ENCODE measurements around the gene RAB2B.

The RAB2B gene

DNA sequence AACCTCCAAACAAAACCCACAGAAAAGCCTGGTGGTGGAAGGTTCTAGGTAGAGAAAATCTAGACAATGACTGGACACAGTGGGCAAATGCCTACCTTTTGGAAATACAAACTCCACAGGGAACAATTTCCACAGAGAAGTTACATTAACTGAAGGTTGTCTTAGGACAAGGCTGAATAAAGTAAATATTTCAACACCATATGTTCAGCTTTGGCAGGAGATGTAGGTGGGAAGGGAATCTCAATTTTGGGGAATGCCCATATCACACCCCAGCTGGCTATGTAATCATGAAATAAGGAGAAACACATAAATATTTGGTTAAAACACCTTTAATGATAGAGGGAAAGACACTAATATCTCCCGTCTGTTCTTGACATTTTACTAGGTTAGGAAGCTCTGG, 44.0 kb upstream of the RAB2B start:
- TF ChIP-seq, protein P1, sequence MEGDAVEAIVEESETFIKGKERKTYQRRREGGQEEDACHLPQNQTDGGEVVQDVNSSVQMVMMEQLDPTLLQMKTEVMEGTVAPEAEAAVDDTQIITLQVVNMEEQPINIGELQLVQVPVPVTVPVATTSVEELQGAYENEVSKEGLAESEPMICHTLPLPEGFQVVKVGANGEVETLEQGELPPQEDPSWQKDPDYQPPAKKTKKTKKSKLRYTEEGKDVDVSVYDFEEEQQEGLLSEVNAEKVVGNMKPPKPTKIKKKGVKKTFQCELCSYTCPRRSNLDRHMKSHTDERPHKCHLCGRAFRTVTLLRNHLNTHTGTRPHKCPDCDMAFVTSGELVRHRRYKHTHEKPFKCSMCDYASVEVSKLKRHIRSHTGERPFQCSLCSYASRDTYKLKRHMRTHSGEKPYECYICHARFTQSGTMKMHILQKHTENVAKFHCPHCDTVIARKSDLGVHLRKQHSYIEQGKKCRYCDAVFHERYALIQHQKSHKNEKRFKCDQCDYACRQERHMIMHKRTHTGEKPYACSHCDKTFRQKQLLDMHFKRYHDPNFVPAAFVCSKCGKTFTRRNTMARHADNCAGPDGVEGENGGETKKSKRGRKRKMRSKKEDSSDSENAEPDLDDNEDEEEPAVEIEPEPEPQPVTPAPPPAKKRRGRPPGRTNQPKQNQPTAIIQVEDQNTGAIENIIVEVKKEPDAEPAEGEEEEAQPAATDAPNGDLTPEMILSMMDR (IDR thresholded peaks at IDR 0.05; ENCODE audit: low read depth, low read length) = no peak
- no peak for DNase-seq (ENCODE audit: low read depth, low spot score)
- no peak overlapping the region for H3K4me3 ChIP-seq (ENCODE audit: low read depth, low read length)
- in situ Hi-C loops (cut with HindIII; ENCODE audit: low sequenced_read_pairs) = no loop called here

DNA sequence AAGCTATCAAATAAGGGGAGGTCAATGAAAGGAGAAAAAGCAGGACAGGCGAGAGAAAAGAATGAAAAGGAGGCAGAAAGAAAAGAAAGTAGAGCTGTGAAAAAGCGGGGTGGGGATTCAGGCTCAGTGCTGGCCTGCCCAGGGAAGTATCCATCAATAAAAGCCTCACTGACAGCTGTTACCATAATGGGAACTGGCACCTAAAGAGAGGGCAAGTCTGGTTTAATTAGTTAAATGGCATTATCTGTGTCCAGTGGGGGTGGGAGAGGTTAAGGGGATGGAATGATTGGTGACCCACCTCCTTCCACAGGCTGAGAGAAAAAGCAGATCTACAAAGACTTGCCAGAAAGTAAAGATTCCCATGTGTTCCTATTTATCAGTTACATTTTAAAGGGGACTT, 42.0 kb upstream of the RAB2B start:
- no peak overlapping the region for H3K4me3 ChIP-seq (ENCODE audit: low read depth, low read length)
- in situ Hi-C loops (cut with HindIII; ENCODE audit: low sequenced_read_pairs) = no loop called here
- no peak for DNase-seq (ENCODE audit: low read depth, low spot score)
- TF ChIP-seq, protein P1 (IDR thresholded peaks at IDR 0.05; ENCODE audit: low read depth, low read length) = no peak

DNA sequence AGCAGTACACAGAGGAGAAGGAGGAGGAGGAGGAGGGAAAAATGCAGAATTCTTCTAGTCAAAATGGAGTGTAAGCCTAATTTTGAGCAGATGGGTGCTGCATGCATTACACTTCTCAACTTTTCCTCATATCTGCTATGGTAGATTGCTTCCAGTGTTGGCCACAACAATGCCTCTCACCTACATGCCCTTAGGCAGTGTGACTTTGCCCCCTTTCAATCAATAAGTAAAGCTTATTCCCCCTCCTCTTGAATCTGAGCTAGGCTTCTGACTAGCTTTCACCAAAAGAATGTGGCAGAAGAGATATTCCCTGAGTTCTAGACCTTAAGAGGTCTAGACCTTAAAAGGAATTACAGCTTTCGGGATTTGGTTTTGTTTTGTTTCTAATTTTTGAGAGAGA, 37.6 kb upstream of the RAB2B start:
- TF ChIP-seq, protein P1 (IDR thresholded peaks at IDR 0.05; ENCODE audit: low read depth, low read length) = no peak
- DNase-seq (ENCODE audit: low read depth, low spot score) = no peak
- H3K4me3 ChIP-seq (ENCODE audit: low read depth, low read length) = no peak overlapping the region
- in situ Hi-C loops (cut with HindIII; ENCODE audit: low sequenced_read_pairs) = no loop called here

DNA sequence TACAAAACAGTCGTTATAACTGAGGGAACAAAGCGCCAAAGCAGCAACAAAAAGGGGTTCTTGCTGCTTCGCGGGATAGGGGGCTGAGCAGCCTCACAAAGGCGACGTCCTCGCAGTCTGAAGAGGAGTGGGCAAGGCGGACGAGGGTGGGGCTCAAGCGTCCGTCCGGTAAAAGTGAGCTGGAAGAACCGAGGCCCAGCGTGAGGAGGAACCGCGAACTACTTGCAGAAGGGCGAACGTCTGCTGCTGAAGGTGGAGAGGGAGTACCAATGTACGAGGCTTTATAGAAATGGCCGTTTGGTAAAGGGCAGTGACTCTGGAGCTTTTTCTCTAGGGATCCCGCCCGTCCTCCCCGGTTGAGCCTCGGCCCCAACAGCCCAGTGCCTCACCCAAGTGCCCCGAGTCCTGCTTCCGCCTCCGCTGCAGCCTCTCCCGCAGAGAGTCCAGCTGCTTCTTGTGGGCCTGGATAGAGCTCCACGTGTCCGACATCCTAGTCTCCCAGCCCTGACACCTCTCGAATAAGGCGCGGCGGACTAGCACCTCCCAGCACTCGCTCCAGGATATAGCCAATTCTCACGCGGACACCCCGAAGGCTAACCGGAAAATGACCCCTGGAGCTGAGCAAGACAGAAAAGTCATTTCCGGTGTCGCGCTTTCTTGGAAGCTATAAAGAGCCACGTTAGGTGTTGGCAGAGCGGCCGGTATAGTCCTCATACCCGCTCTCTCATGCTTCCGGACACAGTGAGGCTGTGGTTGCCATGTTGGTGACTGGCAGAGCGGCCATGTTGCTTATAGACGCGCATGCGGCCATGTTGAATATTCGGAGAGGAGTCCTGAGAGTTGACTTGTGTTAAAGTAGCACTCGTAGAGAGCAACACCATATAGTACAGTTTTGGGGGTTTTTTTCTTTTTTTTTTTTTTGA, 34.2 kb upstream of the RAB2B start, which contains the start of gene METTL3:
Gene METTL3, minus strand, starts transcription at position 606 of the 923 bp plus-strand sequence. Its CDS starts 117 bp downstream, at position 489.
- H3K4me3 ChIP-seq (ENCODE audit: low read depth, low read length) = peak within 1 kb of the TSS; percentile 99
- peak; percentile 99 for DNase-seq (ENCODE audit: low read depth, low spot score)
- in situ Hi-C loops (cut with HindIII; ENCODE audit: low sequenced_read_pairs) = no loop called here
- TF ChIP-seq, protein P1 (IDR thresholded peaks at IDR 0.05; ENCODE audit: low read depth, low read length) = no peak

DNA sequence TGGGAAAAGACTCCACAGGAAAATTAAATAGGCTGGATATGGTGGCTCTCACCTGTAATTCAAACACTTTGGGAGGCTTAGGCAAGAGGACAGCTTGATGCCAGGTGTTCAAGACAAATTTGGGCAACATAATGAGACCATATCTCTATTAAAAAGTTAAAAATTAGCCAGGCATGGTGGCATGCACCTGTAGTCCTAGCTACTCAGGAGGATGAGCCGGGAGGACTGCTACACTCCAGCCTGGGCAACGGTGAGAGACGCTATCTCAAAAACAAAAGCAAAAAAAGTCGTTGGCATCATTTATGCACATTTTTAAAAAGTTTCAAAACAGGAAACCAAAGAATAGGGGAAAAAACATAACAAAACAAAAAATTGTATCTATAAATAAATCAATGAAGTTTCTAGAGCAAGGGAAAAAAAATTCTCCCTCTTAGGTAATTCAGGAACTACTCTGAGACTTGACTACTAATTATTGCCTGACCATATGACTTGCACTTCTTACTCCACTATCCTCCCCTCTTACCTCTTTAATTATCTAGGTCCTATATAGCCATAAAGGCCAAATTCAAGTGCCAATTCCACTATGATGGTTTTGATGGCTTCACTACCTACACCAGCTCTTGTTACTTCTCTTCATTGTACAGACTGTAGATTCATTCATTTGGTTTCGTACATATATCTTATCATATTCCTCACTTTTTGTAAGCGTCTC, 32.8 kb upstream of the RAB2B start:
- DNase-seq (ENCODE audit: low read depth, low spot score) = no peak
- TF ChIP-seq, protein P1 (IDR thresholded peaks at IDR 0.05; ENCODE audit: low read depth, low read length) = no peak
- peak overlapping the region; percentile 99 for H3K4me3 ChIP-seq (ENCODE audit: low read depth, low read length)
- in situ Hi-C loops (cut with HindIII; ENCODE audit: low sequenced_read_pairs) = no loop called here

DNA sequence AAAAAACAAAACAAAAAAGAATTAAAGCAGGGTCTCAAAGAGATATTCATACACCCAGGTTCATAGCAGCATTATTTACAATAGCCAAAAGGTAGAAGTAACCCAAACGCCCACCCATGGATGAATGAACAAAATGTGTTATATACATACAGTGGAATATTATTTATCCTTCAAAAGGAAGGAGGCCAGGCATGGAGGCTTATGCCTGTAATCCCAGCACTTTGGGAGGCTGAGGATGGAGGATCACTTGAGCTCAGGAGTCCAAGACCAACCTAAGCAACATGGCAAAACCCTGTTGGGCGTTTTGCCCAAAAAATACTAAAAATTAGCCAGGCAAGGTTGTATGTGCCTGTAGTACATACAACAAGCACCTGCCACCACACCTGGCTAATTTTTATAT, 29.8 kb upstream of the RAB2B start:
- TF ChIP-seq, protein P1 (IDR thresholded peaks at IDR 0.05; ENCODE audit: low read depth, low read length) = no peak
- in situ Hi-C loops (cut with HindIII; ENCODE audit: low sequenced_read_pairs) = no loop called here
- H3K4me3 ChIP-seq (ENCODE audit: low read depth, low read length) = no peak overlapping the region
- no peak for DNase-seq (ENCODE audit: low read depth, low spot score)
